Middle frontal gyrus (tissue), 1 donor: Measurements from ENCODE around the gene CSF2.

Experiments
- DNase-seq: peaks from one replicate; pipeline ENCODE4 v3.0.0-alpha.2; 2015; ENCODE audit warnings: low spot score; ENCODE audit errors: extremely low spot score

The CSF2 gene

GRCh38 chr5:132054697-132055440 lies 18.7 kb upstream of the CSF2 start:
- no peak for DNase-seq

DNA sequence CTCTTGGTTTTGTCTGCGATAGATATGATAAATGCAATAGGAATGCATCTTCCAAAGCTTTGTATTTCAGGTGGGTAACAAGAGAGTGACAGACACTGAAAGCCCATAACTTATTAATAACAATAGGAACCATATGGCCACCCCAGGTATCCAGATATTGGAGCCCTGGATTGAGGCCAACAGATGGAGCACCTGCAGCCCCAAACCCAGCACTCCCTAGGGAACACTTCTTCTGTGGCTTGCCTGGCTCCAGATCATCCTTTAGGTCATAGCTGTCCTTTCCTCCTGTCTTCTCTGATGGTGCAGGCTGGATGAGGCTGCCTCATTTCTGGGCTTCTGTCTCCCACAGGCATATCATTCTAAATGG lies 18.2 kb upstream of the CSF2 start:
- no peak for DNase-seq

DNA sequence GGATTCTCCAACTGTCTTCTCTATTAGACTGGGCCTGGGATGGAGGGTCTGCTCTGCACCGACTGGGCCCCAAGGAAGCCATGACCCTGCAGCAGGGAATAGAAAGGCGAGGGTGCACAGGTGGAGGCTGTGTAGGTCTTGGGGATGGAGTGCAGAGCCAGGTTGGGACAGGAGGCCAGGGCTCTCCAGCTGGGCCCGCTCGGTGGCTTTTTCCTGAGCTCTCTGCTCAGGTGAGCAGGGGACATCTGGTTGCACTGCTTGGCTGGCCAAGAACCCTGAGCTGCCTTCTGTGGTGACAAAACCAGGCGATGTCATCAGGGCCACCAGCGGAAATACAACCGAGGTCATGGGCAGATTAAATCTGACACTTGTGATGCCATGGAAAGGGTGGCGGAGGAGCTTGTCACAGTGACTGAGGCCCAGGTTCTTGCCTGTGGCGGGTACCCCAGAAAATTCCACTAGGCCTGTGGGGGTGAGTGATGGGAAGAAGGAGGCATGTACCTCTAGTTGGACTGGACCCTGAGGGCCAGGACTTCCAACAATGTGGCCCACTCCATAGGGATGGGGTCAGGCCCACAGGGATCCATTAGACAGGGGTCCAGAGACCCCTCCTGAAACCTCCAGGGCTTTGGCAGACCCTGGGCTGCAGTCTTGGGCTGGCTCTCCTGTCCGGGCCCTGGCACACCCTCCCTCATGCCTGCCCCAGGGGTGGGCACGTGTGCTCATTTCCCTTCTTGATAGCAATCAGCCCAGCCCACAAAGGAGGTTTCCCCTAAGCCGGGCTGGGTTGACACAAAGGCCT lies 17.6 kb upstream of the CSF2 start:
- no peak for DNase-seq

DNA sequence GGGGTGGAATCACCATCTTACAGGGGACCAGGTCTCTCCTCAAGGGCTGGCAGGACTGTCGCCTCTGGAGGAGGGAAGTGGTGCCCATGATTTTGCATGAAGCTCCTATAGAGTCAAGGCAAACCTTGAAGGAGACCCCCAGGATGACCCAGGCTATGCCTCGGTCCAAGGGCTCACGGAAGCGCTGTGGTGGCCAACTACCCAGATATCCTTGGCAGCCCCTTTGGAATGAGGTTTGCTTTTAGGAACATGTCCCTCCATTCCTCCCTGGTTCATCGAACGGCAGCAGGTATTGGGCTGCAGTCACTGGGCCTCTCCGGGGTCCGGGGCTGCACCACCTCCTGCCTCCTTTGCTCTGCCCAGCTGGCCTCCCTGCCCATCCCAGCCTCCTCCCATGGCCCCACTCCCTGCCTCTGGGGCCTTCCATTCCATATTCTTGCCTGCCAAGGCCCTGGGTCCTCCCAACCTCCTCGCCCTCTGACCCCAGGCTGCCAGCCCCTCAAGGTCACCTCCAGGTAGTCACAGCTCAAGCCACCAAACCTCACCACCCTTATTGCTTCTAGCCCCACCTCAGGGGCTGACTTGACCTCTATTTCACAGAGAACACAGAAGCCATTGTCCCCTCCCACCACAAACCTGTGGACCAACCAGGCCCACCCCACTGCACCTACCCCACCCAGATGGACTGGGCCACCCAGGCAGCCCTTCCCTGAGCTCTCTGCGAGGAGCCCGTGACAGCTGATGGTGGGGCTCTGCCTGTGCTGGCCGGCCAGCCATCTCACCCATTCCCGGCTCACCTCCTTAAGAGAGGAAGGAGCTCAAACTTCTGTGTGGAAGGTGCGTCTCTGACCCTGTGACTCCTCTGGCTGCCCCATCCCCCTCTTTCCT lies 16.7 kb upstream of the CSF2 start:
- no peak for DNase-seq

DNA sequence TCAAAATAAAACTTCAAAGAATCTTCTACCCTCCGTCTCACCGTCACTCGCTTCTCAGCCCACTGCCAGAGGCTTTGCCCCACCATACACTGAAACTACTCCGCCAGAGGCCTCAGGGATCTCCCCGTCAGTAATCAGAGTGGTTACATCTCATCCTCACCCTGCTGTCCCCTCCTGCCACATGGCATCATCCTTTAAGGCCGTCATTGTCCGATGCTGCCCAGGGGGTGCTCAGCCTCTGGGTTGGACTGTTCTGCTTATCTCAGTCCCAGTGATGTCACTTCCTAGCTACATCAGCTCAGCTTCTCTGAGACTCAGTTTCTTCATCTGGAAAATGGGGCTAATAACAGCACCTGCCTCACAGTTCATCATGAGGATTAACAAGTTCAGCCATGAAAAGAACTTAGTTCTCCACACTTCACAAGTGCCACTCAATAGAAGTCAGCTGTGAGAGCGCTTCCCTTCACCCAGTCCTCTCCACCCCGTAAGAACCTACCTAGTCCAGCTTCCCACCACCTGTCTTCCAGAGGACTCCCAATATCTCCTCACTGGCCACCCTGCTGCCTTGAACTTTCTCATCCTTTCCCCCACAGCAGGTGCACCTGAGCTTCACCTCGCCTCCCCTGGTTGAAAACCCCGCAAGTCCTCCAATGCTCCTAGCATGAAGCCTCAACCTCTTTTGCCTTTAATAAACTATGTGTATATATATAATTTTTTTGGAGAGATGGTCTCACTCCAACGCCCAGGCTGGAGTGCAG lies 15.9 kb upstream of the CSF2 start:
- no peak for DNase-seq

GRCh38 chr5:132058646-132059042 lies 14.9 kb upstream of the CSF2 start:
- no peak for DNase-seq

DNA sequence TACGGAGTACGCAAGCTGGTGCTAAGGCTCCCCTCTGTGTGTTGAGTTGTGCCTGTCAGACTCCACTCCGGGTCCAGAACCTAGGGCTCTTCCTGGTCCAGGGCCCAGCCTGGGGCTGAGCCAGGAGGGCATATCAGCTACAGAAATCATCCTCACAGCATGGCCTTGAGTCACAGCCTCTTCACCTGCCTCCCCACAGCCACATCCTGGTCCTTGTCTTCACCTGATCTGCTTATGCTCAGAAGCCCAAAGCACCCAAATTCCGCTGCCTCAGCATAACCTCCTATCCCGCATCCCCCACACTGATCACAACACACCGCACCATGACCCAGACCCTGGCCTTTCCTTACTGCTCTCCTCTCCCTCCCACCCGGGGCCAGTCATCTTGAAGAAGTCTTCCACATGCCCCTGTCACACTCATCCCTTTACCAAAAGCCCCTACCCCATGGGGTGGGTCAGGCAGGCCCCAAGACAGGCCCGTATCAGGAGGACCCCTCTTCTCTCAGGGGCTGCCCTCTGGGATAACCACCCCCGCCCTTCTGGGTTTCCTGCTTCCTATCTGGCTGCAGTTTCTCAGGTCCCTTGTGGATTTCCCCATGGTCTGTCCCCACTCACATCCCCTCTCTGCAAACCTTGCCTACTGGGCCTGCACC lies 14.4 kb upstream of the CSF2 start:
- DNase-seq, result no peak

DNA sequence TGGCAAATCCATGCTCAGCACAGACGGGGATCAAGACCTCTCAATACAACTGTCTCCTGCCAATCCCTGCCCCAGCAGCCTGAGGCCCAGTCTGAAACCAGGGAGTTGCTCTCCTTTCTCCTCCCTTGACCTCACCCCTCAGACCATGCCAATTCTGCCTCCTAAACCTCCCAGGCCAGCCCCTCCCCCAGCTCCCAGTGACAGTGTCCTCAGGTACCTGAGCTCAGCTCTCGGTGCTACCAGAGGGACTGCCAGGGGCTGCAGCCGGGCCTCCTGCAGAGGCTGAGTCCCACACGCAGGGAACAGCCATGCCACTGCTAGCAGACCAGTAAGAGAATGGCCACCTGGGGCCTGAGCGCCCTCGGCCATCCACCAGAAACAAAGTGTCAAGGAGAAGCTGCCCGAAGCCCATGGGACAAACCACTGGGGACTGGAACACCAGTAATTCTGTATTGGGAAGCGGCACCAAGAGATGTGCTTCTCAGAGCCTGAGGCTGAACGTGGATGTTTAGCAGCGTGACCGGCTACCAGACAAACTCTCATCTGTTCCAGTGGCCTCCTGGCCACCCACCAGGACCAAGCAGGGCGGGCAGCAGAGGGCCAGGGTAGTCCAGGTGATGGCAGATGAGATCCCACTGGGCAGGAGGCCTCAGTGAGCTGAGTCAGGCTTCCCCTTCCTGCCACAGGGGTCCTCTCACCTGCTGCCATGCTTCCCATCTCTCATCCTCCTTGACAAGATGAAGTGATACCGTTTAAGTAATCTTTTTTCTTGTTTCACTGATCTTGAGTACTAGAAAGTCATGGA lies 13.7 kb upstream of the CSF2 start:
- DNase-seq, result no peak

GRCh38 chr5:132060501-132061161 lies 13.0 kb upstream of the CSF2 start, which contains the start of gene IL3:
IL3 (plus strand) TSS chr5:132060655; CDS start chr5:132060707, 52 bp downstream.
- no peak for DNase-seq

- DNase-seq, result peak; percentile 20
Measured at GRCh38 chr5:132063090-132063911, 10.3 kb upstream of the CSF2 start.

- DNase-seq, result no peak
Measured at GRCh38 chr5:132064140-132064539, 9.4 kb upstream of the CSF2 start.

DNA sequence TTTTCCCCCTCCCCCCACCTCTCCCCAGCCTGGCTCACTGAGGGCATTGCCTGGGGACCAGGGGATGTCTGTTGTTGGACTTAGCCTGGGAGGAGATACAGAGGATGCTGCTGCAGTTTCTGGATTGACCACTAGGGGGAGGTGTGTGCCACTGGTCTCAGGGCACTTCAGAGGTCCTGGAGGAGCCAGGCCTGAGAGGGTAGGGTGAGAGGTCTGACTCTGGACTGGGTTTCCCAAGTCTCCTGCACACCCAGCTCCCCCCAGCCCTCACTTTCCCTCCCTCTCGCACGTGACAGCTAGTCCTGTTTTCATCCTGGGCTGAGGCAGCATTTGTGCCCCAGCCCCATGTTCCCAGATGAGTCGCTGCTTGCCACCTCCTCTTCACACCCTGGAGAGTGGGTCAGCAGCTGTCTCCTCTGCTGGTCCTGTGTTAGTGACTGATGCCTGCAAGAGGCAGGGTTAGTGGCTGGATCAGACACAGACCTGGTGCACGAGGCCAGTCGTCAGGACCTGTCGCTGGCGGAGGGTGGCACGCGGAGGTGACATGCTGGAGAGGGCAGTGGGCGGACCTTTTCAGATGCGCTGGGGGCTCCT lies 8.8 kb upstream of the CSF2 start:
- DNase-seq, result peak; percentile 16

DNA sequence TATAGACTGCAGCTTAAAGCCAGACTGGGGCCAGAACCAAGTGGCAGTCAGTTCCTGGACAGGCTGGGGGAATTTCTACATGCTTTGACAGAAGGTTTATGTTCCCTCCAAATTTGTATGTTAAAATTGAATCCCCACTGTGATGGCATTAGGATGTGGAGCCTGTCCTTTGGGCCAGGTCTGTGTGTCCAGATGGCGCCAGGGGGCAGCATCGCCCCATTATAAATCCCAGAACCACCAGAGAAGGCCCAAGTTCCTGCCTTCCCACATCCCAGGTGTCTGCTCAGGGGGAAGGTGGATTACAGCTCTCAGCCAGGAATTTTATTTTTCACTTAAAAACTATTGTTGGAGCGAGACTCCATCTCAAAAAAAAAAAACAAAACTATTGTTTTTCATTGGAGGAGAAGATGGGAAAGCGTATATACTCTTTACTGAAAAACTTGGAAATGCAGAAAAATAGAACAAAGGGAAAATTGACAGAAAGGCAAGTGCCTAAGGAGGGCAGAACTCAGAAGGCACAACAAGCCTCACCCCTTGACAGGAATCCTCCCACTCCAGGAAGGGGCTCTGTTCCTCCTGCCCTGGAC lies 8.1 kb upstream of the CSF2 start:
- no peak for DNase-seq

GRCh38 chr5:132065951-132066701 lies 7.5 kb upstream of the CSF2 start:
- no peak for DNase-seq

- no peak for DNase-seq
Measured at GRCh38 chr5:132066871-132067270, 6.7 kb upstream of the CSF2 start.

DNA sequence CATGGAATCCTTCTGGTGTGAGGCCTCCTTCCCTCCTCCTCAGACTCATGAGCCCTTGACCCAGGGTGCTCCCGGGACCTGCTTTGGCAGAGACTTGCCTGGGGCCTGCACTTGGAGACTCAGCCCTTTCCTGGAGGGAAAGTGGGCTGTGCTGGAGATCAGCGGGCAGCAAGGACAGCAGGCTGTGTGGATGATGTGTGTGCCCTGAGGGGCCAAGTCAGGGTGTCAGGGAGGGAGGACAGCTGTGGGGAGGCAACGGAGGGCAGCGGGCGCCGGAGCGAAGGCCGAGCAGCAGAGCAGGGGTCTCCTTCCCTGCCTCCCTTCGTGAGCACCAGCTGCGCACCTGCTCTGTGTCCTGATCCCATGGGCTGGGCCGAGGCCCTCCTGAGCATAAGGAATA lies 6.1 kb upstream of the CSF2 start:
- no peak for DNase-seq
